Stimulated activated CD8-positive, alpha-beta memory T cell treated with anti-CD3 and anti-CD28 coated beads, Interleukin-4, amount 100 ng/mL, for 48 hours (primary cell): Measurements from ENCODE around the gene PDGFRB.

Experiments
- DNase-seq: peaks from one replicate; pipeline ENCODE4 v3.0.0-alpha.2; 2020

PDGFRB gene

DNA sequence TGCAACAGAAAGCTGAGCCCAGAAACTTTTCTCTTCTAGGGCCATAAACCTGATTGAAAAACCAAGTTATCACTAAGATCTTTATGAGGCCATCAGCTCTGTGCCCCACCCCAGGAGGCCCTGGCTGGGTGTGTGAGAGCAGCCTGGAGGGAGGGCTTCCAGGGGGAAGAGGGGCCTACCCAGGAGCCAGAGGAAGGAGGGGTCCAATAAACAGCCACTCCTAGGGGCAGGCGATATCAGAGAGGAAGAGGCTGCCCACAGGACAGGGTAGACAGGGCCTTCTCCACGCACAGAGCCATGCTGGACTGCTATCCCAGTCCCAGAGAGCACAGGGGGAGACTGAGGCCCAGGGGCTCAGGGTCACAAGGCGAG, 6.5 kb upstream of the PDGFRB start:
- no peak for DNase-seq

DNA sequence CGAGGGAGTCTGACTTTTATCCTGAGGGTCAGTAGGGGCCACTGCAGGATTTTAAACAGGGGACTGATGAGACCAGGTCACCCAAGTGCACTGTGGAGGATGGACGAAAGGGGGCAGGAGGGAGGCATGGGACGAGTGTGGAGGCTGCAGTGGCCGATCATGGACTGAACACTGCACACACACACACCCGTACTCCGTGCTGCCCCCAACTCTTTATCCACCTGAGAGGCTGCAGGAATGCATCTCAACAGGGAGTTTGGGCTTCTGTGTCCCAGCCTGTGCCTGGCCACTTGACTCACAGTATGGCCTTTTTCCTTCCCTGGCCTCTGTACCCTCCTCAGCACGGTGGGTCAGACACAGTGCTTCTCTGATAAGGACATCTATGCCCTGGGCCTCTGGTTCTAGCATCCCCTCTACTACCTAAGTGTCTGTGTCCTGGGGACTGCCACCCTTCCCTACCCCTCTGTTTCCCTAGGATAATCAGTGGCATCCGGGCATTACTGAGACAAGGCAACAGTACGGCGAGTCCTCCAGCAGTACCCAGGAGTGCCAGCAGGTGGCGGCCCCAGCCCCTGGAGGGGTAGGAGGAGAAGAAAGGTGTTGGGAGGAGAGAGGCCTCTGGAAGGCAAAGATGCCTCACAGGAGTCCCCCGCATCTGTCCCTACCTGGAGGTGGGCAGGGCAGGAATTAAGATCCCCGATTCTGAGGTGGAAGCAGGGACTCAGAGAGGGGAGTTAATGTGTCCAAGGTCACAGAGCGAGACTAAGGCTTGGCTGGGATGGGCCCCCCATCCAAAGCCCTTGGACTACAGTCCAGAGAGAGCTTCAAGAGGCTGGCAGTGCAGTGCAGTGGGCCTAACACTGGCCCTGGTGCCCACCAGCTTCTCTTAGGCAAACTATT, 5.8 kb upstream of the PDGFRB start:
- DNase-seq, result peak; percentile 95

DNA sequence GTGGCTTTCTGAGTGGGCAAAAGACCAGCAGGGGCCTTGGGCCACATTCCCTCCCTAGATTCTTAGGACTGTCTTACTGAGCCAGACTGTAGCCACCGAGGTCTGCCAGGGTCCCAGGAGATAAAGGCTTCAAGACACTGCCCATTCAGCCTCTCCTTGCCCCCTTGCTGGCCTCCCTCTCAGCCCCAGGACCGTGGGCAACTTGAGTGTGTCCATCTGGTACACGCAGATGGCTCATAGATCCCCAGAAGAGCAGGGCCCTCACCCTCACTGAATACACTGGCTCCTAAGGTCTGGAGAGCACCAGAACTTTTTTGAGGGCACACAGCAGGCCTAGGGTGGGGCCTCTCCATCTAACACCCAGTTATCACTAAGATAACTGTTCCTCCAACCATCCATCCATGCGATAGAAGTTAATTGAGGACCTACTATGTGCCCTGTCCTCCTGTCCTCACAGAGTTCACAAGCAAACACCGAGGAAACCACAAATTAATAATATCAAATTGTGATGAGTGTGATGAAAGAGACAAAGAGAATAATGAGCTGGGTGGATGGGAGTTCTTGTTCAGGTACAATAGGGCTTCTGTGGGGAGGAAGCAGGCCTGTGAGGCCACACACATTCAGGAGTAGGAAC, 4.9 kb upstream of the PDGFRB start:
- no peak for DNase-seq

DNA sequence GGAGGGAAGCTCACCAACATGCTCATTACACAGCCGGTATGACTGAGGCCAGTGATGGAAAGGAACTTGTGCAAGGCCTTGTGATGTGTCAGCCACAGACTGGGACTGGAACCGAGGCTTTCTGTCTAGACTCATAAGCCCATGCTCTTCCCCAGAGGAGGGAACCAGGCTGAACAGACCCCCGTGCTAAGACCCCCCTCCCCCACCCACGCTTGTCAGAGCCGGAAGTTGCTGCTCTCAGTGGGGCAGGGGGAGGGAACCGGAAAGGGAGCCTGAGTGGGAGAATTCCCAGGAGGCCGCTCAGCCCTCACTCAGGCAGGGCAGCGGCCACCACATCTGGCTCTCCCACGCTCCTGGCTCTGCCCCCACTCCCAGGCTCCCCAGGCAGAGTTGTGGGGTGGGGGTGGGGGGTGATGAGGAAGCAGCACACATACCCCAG, 4.1 kb upstream of the PDGFRB start:
- no peak for DNase-seq

DNA sequence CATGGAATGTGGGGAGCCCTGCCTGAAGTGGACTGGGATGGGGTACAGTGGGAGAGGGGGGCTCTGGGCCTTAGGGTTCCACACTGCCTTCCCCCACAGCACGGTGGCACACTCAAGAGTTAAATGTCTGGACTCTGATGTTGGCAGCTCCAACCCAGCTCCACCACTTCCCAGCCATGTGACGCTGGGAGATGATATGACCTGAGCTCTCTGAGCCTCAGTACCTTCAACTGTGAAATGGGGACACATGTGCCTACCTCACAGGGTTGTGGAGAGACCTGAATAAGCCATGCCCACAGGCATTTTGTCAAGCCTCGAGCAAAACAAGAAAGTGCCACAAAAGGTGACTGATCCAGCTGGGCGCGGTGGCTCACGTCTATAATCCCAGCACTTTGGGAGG, 3.4 kb upstream of the PDGFRB start:
- DNase-seq, result no peak

DNA sequence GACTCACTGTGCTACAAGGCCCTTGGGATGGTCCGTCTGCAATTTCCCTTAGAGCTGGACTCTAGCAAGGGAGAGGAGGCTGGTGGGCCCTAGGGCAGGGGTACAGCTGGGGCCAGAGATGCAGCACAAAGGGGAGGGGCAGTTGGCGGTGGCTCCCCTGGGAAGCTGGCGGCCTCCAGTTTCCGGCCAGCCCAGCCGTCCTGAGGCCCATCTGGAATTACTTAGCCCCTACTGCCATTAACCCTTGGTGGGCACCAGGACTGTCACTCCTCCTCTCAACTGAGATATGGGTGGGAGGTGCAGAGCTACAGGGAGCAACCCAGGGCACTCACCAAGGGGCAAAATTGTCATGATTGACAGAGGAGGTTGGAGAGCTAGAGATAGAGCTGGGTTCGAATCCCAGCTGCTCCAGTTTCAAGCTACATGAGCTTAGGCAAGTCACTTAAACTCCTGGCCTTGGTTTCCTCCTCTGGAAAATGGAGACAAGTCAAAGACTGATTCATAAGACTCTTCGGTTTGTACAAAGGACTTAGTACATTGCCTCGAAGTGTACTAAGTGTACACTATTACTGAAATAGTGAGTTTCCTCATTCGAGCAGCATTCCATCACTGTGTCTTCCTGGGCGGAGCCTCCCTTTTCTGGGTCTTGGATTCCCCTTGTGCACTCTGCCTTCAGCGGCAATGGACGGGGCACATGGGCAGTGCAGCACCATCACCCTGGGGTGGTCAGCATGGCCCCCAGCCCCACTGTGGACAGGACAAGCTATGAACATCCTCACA, 2.7 kb upstream of the PDGFRB start:
- no peak for DNase-seq

DNA sequence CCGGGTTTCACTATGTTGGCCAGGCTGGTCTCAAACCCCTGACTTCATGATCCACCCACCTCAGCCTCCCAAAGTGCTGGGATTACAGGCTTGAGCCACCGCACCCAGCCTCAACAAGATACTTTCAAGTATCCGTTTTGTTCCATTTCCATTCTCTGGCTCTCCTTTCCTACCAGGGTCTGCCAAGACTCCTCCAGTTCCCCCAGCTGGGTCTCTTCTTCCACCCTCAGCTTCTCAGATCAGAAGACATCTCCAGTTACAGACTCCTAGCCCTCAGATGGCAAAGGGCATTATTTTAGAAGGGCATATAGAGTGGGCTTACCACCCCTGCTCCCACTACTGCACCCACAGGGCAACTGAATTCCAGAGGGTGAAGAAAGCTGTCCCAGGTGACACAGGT, 1.5 kb upstream of the PDGFRB start:
- DNase-seq, result no peak

DNA sequence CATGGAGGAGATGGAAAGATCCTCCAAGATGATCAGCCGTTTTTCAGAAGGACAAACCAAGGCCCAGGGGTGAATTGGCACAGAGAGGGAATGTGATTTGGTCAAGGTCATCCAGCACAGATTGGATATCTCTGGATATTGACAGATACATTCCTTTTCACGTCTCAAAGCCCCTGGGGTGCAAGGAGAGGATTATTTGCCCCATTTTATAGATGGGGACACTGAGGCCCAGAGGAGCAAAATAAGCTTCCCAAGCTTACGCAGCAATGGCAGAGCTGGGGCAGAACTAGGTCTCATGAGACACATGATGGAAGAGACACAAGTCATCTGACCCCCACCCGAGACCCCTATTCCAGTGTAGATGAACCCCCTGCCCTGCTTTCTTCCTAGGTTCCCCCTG, 895 bp upstream of the PDGFRB start:
- no peak for DNase-seq

DNA sequence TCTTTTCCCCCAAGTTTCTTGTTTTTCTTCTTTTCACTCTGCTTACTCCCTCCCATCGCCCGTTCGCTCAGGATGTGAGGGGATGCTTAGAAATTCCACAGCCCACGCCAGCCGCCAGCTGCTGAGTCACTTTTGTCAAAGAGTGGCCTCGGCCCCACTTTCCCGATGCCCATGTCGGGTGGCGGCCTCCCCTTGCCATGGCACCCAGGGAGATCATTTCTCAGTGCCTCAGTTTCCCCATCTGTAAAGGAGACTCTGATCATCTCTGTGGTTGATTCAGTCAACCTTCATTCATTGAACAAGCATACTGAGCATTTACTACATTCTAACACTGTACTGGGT, 353 bp upstream of the PDGFRB start:
- DNase-seq, result no peak

DNA sequence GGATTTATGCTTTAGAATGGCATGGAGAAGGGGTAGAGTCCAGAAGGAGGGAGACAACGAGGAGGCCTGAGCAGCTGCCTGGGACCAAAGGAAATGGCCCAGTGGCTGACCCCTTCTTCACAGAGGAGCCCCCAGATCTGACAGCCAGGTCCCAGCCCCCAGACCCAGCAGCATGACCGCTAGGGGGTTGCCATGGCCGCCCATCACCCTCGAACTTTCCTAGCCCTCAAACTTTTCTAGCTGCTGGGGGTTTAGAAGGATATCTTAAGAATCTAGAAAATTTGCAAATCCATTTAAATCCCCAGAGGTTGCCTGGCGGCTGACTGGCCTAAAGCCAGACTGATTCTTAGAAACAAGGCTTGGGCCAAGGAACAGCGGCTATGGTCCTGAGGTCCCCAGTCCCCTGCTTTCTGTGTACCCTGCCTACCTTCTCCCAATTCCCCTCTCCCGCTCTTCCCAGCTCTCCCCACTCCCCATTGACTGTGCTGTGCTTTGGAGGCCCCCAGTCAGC, 972 bp downstream of the PDGFRB start:
- no peak for DNase-seq

DNA sequence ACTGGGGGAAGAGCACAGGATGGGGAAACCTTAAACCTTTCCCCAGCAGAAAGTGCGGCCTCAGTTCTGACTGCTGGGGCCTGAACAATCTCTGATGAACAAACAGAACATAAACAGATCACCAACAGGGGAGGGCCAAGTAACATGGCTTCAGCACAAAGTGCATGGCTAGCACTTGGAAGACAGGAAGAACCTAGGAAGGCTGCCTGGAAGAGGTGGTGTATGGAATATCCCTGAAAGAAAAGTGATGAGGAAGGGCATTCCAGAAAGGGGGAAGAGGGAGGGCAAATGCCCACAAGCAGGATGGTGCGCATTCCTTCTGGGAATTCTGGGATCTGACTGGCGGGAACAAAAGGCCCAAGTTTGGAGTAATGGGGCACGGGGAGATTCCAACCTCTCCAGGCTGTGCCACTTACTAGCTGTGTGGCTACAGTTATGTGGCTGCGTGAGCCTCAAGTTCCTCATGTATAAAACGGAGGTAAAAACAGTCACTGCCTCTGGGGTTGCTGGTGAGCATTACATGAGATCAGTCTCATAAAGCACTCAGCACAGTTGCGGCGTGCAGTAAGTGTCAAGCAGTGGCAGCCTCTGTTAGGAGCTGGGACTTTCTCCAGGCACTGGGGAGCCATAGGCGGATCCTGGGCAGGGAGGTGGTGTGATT, 1.6 kb downstream of the PDGFRB start:
- no peak for DNase-seq

DNA sequence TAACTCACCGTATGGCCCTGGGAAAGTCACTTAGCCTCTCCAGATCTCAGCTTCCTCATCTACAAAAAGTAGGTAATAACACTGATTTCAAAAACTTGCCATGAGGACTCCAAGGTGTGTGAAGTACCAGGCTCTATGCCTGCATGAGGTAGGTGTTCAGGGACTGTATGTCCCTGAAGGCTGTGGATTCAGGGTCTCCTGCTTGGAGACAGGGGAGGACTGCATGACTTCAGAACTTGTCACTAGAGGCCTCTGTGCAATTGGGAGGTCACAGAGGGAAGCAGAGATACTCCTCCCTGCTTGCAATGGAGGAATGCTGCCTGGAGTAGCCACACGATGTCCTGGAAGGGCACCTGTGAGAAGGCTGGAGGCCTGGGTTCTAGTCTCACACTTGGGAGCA, 2.2 kb downstream of the PDGFRB start:
- no peak for DNase-seq

DNA sequence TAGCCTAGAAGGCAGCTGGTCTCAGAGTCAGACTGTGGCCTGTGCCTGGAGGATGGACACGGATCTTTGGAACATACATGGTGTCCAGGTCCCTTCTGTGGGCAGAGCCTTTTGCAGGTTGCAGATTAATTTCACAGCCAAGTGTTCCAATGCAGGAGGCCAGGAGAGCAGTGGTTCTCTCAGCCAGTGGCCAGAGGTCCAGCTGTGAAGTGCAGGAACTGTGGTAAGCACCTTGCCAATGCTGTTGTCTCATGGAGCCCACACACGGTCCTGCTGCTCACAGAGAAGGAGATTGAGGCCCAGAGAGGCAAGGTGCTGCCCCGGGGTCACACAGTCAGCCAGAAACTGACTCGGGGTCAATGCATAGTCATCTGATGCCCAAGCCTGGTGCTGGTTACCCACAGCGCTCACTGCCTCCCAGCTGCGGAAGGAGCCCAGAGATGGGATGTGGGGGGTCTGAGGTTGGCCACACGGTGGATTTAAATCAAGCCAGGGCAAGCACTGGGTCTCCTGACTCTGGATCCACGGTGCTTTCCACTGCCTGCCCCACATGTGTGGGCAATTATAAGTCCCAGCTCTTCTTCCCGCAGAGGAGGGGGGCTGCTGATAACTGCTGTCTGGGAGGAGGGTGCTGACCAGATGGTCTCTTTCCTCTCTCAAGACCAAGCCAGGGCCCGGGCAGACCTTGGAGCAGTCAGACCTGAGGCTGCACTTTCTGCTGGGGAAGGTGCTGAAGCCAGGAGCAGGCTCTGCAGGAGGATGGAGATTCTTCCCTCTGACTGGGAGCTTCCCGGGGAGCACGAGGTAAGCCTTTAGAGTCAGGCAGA, 2.8 kb downstream of the PDGFRB start:
- DNase-seq, result peak; percentile 26

DNA sequence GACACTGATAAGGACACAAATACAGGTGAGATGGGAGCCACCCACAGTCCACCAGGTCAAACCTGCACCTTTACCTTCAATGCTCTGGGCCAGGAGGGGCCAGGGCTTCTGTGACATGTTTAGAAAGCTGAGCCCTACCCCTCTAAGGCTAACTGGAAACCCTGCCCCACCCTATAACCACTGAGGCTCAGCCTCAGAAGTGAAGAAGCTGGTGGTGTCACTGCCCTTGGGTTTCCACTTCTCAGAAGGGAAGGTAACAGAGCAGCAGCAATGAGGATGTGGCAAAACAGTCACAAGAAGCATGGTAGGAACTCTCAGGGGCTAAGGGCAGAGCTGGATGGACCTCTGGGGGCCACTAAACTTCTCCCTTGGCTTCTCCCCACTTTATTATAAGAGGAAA, 6.0 kb downstream of the PDGFRB start:
- no peak for DNase-seq

DNA sequence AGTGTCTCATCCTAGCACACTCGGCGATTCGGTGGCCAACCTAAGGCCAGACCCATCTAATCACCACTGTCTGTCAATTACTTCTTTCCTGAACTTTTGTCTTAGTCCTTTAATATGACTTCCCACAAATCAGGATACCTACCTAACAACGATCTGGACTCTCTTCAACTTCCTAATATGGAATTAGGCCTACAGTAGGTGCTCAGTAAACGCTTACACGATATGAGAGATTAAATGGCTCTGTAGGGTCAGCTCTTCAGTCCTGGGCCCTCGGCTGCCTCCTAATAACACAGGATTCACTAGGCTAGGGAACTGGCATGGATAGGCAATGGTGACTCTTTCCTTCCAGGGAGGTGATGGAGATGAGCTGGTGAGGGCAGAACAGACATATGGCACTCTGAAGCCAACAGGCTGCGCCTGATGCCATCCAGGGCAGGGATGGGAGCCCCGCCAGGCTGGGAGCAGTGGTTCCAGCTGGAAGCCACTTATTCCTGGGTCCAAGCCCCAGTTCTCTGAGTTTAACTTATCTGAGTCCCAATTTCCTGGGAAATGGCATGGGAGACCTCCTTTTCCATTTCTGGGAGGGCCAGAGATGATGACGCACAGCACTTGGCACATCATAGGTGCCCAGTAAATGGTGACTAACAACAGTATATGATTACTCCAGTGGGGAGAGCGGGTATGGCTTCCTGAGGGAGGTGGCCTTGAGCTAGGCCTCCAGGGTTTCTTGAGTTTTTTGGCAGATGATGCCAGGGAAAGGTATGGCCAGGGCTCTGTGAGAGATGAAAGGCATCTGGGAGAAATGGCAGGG, 7.3 kb downstream of the PDGFRB start:
- DNase-seq, result no peak

DNA sequence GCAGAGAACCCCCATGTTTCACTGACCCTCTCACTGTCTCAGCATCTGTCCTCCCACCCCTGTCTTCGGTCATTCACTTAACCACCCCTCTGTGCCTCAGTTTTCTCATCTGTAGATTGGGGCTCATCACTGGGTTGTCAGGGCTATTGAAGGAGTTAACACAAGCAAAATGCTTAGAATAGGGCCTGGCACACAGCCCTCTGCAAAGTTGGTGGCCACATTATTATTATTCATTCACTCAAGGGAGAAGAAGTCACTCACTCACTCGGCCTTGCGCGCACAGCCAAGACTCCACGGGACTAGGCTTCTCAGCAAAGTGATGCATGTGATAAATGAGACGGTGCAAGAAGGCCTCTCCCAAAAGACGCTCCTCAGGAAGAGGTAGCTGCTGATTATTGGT, 8.0 kb downstream of the PDGFRB start:
- no peak for DNase-seq

DNA sequence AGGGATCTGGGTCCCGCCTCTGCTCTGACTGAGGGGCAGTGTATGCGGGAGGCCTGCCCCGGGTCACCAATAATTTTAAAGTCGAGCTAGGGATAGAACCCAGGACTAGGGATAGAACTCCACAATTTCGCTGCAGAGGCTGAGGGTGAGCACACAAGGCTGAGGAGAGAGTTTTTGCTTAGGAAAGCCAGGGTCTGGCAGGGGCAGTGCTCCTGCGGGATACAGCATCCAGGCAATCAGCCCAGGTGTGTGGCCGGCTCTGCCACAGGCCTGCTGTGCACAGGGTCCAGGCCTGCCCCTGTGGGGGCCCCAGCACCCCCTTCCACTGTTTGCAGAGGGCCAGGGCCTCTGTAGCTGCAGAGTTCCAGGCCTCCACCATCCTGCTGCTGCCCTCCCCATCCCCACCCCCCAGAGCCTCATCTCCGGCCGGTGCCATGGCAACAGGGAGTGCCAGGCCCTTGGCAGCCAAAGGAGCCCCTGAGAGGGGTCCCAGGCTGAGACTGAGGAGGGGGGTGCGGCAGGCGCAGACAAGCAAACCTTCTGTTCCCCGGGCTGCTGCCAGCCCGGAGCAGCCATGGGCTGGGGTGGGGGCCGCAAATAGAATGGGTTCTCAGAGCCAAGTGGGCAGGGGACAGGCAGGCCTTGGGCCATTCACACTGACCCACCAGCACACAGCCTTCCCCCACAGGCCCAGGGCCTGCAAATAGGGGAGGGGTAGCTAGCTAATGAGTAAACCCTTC, 8.6 kb downstream of the PDGFRB start:
- no peak for DNase-seq

DNA sequence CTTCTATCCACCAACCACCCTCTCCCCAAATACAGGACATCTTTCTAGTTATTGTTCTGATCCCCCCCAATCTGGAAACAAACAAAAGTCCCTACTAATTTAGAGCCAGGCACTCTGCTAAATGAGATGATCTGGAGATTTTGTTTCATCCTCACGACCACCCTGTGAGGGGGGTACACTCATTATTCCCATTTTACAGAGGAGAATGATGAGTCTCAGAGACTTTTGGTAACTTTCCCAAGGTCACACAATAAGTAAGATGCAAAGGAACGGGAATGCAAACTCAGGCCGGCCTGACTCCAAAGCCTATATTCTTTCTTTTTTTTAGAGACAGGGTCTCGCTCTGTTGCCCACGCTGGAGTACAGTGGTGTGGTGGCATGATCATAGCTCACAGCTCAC, 9.4 kb downstream of the PDGFRB start:
- DNase-seq, result no peak

DNA sequence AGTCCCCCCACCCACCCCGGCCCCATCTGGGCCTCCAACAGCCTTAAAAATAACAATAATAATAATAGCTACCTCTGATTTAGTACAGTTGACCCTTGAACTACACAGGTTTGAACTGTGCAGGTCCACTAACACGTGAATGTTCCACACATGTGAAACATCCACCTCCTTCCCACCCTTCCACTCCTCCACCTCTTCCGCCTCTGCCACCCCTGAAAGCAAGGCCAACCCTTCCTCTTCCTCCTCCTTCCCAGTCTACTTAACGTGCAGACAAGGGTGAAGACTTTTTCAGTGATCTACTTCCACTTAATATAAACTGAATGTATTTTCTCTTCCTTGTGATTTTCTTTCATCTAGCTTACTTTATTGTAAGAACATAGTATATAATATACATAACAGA, 10.8 kb downstream of the PDGFRB start:
- no peak for DNase-seq

DNA sequence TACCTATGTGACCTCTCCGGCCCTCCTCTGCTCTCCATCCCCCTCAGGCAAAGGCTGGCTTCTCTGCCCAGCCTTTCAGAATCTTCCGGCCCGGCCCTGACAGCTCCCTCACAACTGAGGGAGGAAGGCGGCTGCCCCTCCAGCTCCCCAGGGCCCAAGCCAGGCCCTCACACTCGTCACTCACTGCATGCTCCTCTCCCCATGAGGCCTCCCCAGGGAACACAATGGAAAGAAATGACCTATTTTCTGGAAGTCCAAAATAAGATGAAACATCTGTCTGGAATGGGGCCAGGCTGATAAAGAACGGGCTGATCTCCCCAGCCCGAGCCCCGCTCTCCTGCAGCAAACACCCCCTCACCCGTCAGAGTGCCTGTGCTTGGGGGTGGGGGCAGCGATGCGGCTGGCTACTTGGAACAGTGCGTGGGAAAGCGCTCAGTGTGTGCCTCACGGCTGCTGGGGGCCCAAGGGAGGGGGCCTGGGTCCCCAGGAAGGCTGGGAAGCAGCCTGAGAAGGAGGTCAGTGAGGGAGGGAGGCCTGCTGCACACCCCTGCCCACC, 11.3 kb downstream of the PDGFRB start:
- DNase-seq, result no peak
